Large intestine (tissue), 3 donors: ENCODE results near the gene ASB2. TPM values are rescaled to one million over a fixed set of nuclear protein-coding genes. Genes with fewer than 3 reads are reported as not detected.
A peak's percentile ranks its signal among the peaks of the same experiment; 100 is the strongest.

ENCODE experiments used
- DNase-seq, 2 donors: peaks; one replicate each; pipeline versions ENCODE4 v3.0.0 to v3.0.0-alpha.2; 2013
- H3K27ac ChIP-seq: one replicate; pipeline ENCODE4 v1.5.1; 2013; ENCODE audit warnings: low read length
- H3K27me3 ChIP-seq: 2 replicates; pipeline ENCODE4 v1.6.1; 2013; ENCODE audit warnings: low read length; ENCODE audit not compliant: control insufficient read depth, insufficient read depth
- H3K36me3 ChIP-seq: 2 replicates; pipeline ENCODE4 v1.6.1; 2013; ENCODE audit warnings: low read length; ENCODE audit not compliant: control insufficient read depth, insufficient read depth
- H3K4me1 ChIP-seq: one replicate; pipeline ENCODE4 v1.6.1; 2013; ENCODE audit warnings: low read length; ENCODE audit not compliant: control insufficient read depth, insufficient read depth
- H3K4me3 ChIP-seq: one replicate; pipeline ENCODE4 v1.5.1; 2013; ENCODE audit warnings: low read length
- H3K9me3 ChIP-seq: one replicate; pipeline ENCODE4 v1.6.1; 2013; ENCODE audit warnings: mild to moderate bottlenecking, low read depth, low read length, moderate library complexity; ENCODE audit not compliant: control insufficient read depth
- WGBS: methylation state at CpG from one replicate; pipeline ENCODE4 v1.1.5; 2013; ENCODE audit warnings: low lambda C conversion rate; ENCODE audit not compliant: insufficient coverage; 5-methylcytosine and 5-hydroxymethylcytosine counted together
- polyA plus RNA-seq: library from polyadenylated mRNA; unstranded; fragments of 120-200 nt; gene quantifications from one replicate; pipeline ENCODE4 v1.2.1, GENCODE V29; 2013

Gene ASB2
- polyA plus RNA-seq, 1 donor = 12.1 TPM

GRCh38 chr14:94001501-94002396 lies 25.4 kb upstream of the ASB2 start:
- WGBS = no CpG with 5 or more reads among the region's 26 CpGs
- Histone ChIP-seq H3K4me1 (peaks cover 4% of the 10 kb centered on the region), H3K9me3 (no peaks in the 10 kb centered on the region), H3K27me3 (peaks cover 7% of the 10 kb centered on the region), H3K4me3 (no peak overlapping the region), H3K27ac (no peak overlapping the region), H3K36me3 (no peaks in the 10 kb centered on the region)
- peak; percentile 51 to 54 for DNase-seq

GRCh38 chr14:94001016-94001415 lies 24.6 kb upstream of the ASB2 start:
- Histone ChIP-seq H3K9me3 (no peaks in the 10 kb centered on the region), H3K27ac (no peak overlapping the region), H3K4me1 (peaks cover 4% of the 10 kb centered on the region), H3K27me3 (peaks cover 9% of the 10 kb centered on the region), H3K4me3 (no peak overlapping the region), H3K36me3 (no peaks in the 10 kb centered on the region)
- WGBS = no CpG with 5 or more reads among the region's 13 CpGs
- DNase-seq = no peak

- Histone ChIP-seq H3K4me3 (no peak overlapping the region), H3K9me3 (no peaks in the 10 kb centered on the region), H3K36me3 (no peaks in the 10 kb centered on the region), H3K27ac (no peak overlapping the region), H3K4me1 (peaks cover 4% of the 10 kb centered on the region), H3K27me3 (peaks cover 14% of the 10 kb centered on the region)
- DNase-seq = no peak
- WGBS = 80% methylated on average over 1 of the region's 6 CpGs
Observed at GRCh38 chr14:94000267-94000666, 23.9 kb upstream of the ASB2 start.

- no peaks in the 10 kb centered on the region for H3K36me3 ChIP-seq
- peaks cover 18% of the 10 kb centered on the region for H3K27me3 ChIP-seq
- H3K27ac ChIP-seq = no peak overlapping the region
- H3K4me3 ChIP-seq = no peak overlapping the region
- H3K9me3 ChIP-seq = no peaks in the 10 kb centered on the region
- peaks cover 4% of the 10 kb centered on the region for H3K4me1 ChIP-seq
- DNase-seq = no peak
- no CpG with 5 or more reads among the region's 8 CpGs for WGBS
Observed at GRCh38 chr14:93999573-93999972, 23.2 kb upstream of the ASB2 start.

GRCh38 chr14:93998871-93999403 lies 22.6 kb upstream of the ASB2 start:
- no peak for DNase-seq
- Histone ChIP-seq H3K27ac (no peak overlapping the region), H3K36me3 (no peaks in the 10 kb centered on the region), H3K9me3 (no peaks in the 10 kb centered on the region), H3K27me3 (peaks cover 18% of the 10 kb centered on the region), H3K4me1 (peaks cover 4% of the 10 kb centered on the region), H3K4me3 (no peak overlapping the region)
- no CpG with 5 or more reads among the region's 7 CpGs for WGBS

GRCh38 chr14:93997916-93998870 lies 21.8 kb upstream of the ASB2 start:
- Histone ChIP-seq H3K9me3 (no peaks in the 10 kb centered on the region), H3K4me3 (no peak overlapping the region), H3K27ac (no peak overlapping the region), H3K27me3 (peaks cover 18% of the 10 kb centered on the region), H3K36me3 (no peaks in the 10 kb centered on the region), H3K4me1 (peaks cover 4% of the 10 kb centered on the region)
- peak; percentile 28 to 50 for DNase-seq
- WGBS = no CpG with 5 or more reads among the region's 17 CpGs

GRCh38 chr14:93997082-93997481 lies 20.7 kb upstream of the ASB2 start, which contains the start of gene CCDC197:
CCDC197 (plus strand) TSS chr14:93997301; CDS start chr14:93998132, 831 bp downstream.
- peaks cover 4% of the 10 kb centered on the region for H3K4me1 ChIP-seq
- H3K4me3 ChIP-seq = no peak within 1 kb of the TSS
- peaks cover 18% of the 10 kb centered on the region for H3K27me3 ChIP-seq
- H3K9me3 ChIP-seq = no peaks in the 10 kb centered on the region
- WGBS = no CpG with 5 or more reads among the region's 1 CpG
- no peaks in the 10 kb centered on the region for H3K36me3 ChIP-seq
- H3K27ac ChIP-seq = no peak within 1 kb of the TSS
- DNase-seq = no peak

- no peaks in the 10 kb centered on the region for H3K36me3 ChIP-seq
- peaks cover 13% of the 10 kb centered on the region for H3K27me3 ChIP-seq
- DNase-seq = no peak
- peaks cover 4% of the 10 kb centered on the region for H3K4me1 ChIP-seq
- no peaks in the 10 kb centered on the region for H3K9me3 ChIP-seq
- WGBS = no CpG with 5 or more reads among the region's 8 CpGs
- no peak overlapping the region for H3K4me3 ChIP-seq
- H3K27ac ChIP-seq = no peak overlapping the region
Observed at GRCh38 chr14:93996130-93996695, 19.8 kb upstream of the ASB2 start.

- no peak overlapping the region for H3K4me3 ChIP-seq
- no CpG with 5 or more reads among the region's 13 CpGs for WGBS
- DNase-seq = no peak
- H3K4me1 ChIP-seq = peaks cover 4% of the 10 kb centered on the region
- peaks cover 11% of the 10 kb centered on the region for H3K27me3 ChIP-seq
- no peak overlapping the region for H3K27ac ChIP-seq
- H3K9me3 ChIP-seq = no peaks in the 10 kb centered on the region
- no peaks in the 10 kb centered on the region for H3K36me3 ChIP-seq
Observed at GRCh38 chr14:93994919-93995682, 18.7 kb upstream of the ASB2 start.
